Memory B cell (primary cell): ENCODE results near the gene SH2D1B.
"Not testable (repeated sequence)": the region's sequence is repeated elsewhere in the genome, so short reads cannot be mapped to it uniquely, and the experiment has no call there.

Experiments
- ATAC-seq: fragments of 150-1000 bp; cut with Tn5 transposase; 2 replicates; pipeline ENCODE4 v1.10.0; 2021; ENCODE audit warnings: low read depth, mild to moderate bottlenecking, moderate library complexity
- DNase-seq, 2 donors: peaks; one replicate each; pipeline ENCODE4 v3.0.0; 2022; ENCODE audit warnings: low spot score in 2 of 2
- H3K27ac Mint-ChIP-seq: one replicate; pipeline ENCODE4 v1.8.0; 2022; ENCODE audit warnings: mild to moderate bottlenecking, moderate library complexity, mixed read lengths
- H3K27me3 Mint-ChIP-seq: one replicate; pipeline ENCODE4 v1.8.0; 2022; ENCODE audit warnings: mixed read lengths
- H3K36me3 Mint-ChIP-seq: one replicate; pipeline ENCODE4 v1.8.0; 2022; ENCODE audit warnings: mild to moderate bottlenecking, mixed read lengths
- H3K4me1 Mint-ChIP-seq: one replicate; pipeline ENCODE4 v1.8.0; 2022; ENCODE audit warnings: mixed read lengths
- H3K4me3 Mint-ChIP-seq: one replicate; pipeline ENCODE4 v1.8.0; 2022; ENCODE audit warnings: mild to moderate bottlenecking, moderate library complexity, mixed read lengths
- H3K9me3 Mint-ChIP-seq: one replicate; pipeline ENCODE4 v1.8.0; 2022; ENCODE audit warnings: mixed read lengths

Gene SH2D1B

DNA sequence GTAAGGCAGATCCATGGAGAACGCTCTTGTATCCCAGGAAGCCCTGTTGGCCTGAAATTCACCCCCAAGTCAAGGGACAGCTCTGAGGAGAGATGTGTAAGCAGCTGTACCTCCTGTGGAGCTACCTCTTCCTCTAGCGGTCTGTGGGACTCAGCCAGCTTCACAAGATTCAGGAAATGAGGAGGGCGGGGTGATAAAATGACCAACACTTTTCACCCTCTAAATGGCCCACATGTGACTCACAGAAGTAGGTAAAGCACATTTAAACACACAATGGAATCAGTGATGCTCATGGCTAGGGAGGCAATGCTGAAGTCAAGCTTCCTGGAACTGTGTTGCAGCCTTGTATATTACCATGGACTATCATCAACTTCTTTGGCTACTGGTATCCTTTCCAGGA lies at the start of gene SH2D1B:
Gene SH2D1B, minus strand, starts transcription at position 135 of the 400 bp plus-strand sequence. Its CDS starts 120 bp downstream, at position 15.
- DNase-seq (no peak), ATAC-seq (no peak)
- Mint-ChIP-seq H3K36me3 (no peaks in the 10 kb centered on the region), H3K27me3 (peaks cover 15% of the 10 kb centered on the region), H3K4me3 (no peak within 1 kb of the TSS), H3K9me3 (no peaks in the 10 kb centered on the region), H3K4me1 (no peaks in the 10 kb centered on the region), H3K27ac (no peak within 1 kb of the TSS)

DNA sequence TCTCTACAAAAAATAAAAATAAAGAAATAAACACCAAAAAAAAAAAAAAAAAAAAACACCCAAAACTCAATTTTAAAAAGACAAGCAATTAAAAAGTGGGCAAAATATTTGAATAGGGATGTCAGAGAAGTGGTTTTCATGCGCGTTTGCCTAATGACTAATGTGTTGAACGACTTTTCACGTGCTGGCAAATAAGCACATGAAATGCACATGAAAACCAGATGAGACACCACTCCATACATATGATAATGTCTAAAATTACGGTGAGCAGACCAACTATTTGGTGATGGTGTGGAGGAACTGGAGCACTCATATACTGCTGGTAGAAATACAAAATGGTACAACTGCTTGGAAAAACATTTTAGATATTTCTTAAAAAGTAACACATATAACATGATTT lies 46.3 kb upstream of the SH2D1B start:
- H3K27ac Mint-ChIP-seq: no peak overlapping the region
- H3K27me3 Mint-ChIP-seq: no peaks in the 10 kb centered on the region
- ATAC-seq (no peak), DNase-seq (no peak)
- H3K4me1 Mint-ChIP-seq: no peaks in the 10 kb centered on the region
- no peaks in the 10 kb centered on the region for H3K36me3 Mint-ChIP-seq
- no peak overlapping the region for H3K4me3 Mint-ChIP-seq
- H3K9me3 Mint-ChIP-seq: peaks cover 2% of the 10 kb centered on the region

DNA sequence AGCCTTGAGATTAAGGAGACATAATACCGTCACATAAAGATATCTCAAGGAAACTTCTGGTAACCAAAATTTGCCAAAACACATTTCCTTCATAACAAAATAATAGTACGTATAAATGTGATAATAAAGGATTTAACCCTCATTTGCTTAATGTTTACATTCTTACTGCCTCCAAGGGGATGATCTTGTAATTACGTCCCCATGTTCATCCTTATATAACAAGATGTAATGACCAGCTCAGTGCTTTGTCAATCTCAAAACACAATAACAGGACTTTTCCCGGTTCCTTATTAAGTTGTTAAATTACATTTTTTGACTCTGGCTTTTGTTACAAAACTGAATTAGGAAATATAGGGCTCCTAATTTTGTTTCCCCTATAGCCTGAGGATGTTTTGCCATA lies 44.4 kb upstream of the SH2D1B start:
- ATAC-seq: no peak
- Mint-ChIP-seq H3K27me3 (no peaks in the 10 kb centered on the region), H3K9me3 (peaks cover 2% of the 10 kb centered on the region), H3K36me3 (no peaks in the 10 kb centered on the region), H3K27ac (no peak overlapping the region), H3K4me3 (no peak overlapping the region), H3K4me1 (no peaks in the 10 kb centered on the region)
- no peak for DNase-seq

DNA sequence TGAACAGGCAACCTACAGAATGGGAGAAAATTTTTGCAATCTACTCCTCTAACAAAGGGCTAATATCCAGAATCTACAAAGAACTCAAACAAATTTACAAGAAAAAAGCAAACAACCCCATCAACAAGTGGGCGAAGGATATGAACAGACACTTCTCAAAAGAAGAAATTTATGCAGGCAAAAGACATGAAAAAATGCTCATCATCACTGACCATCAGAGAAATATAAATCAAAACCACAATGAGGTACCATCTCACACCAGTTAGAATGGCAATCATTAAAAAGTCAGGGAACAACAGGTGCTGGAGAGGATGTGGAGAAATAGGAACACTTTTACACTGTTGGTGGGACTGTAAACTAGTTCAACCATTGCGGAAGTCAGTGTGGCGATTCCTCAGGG lies 42.4 kb upstream of the SH2D1B start:
- DNase-seq, H3K27me3 Mint-ChIP-seq, H3K4me1 Mint-ChIP-seq, H3K36me3 Mint-ChIP-seq, H3K27ac Mint-ChIP-seq, ATAC-seq, H3K9me3 Mint-ChIP-seq, H3K4me3 Mint-ChIP-seq: not testable (repeated sequence)

DNA sequence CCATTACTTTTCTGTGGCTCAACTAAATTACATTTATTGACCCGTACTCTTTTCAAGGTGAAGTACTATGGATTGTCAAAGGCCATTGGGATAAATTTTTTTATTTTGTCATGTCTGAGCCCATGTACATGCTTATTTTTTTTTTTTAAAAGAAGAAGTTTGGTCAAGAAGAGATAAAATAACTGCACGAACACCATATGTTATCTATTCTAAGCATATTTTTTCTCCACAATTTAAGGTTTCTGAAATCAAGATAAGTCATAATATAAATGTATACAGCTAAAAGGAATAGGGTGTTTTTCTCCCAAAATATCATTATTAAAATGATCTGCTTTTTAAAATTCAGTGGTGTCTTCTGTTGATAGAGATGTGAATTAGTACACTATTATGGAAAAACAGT lies 35.0 kb upstream of the SH2D1B start:
- Mint-ChIP-seq H3K36me3 (no peaks in the 10 kb centered on the region), H3K4me3 (no peak overlapping the region), H3K9me3 (no peaks in the 10 kb centered on the region), H3K27me3 (peaks cover 10% of the 10 kb centered on the region), H3K27ac (no peak overlapping the region), H3K4me1 (no peaks in the 10 kb centered on the region)
- DNase-seq: no peak
- ATAC-seq: no peak

- peaks cover 13% of the 10 kb centered on the region for H3K27me3 Mint-ChIP-seq
- H3K9me3 Mint-ChIP-seq: no peaks in the 10 kb centered on the region
- no peak for ATAC-seq
- H3K4me1 Mint-ChIP-seq: no peaks in the 10 kb centered on the region
- no peak overlapping the region for H3K4me3 Mint-ChIP-seq
- H3K27ac Mint-ChIP-seq: no peak overlapping the region
- no peaks in the 10 kb centered on the region for H3K36me3 Mint-ChIP-seq
- no peak for DNase-seq
Observed at GRCh38 chr1:162444903-162445302, 33.0 kb upstream of the SH2D1B start.

- not testable (repeated sequence) for H3K27me3 Mint-ChIP-seq
Observed at GRCh38 chr1:162432977-162433713, 21.2 kb upstream of the SH2D1B start.

DNA sequence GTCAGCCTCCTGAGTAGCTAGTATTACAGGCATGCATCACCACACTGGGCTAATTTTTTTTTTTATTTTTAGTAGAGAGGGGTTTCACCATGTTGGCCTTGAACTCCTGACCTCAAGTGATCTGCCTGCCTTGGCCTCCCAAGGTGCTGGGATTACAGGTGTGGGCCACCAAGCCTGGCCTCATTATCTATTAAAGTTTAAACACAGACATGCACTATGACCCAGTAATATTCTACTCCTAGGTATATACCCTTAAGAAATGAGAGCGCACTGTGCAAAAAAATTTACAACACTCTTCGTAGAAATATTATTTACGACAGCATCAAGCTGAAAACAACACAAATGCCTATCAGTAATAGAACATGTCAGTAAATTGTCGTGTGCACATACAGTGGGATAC lies 18.6 kb upstream of the SH2D1B start:
- DNase-seq: no peak
- no peak overlapping the region for H3K4me3 Mint-ChIP-seq
- H3K9me3 Mint-ChIP-seq: no peaks in the 10 kb centered on the region
- H3K4me1 Mint-ChIP-seq: no peaks in the 10 kb centered on the region
- H3K27me3 Mint-ChIP-seq: peaks cover 5% of the 10 kb centered on the region
- no peak overlapping the region for H3K27ac Mint-ChIP-seq
- H3K36me3 Mint-ChIP-seq: no peaks in the 10 kb centered on the region
- no peak for ATAC-seq

More at GRCh38 chr1:162432977-162433713, 21.2 kb upstream of the SH2D1B start:
- ATAC-seq, H3K9me3 Mint-ChIP-seq, H3K27ac Mint-ChIP-seq, H3K4me1 Mint-ChIP-seq, H3K36me3 Mint-ChIP-seq, H3K4me3 Mint-ChIP-seq, DNase-seq: not testable (repeated sequence)

DNA sequence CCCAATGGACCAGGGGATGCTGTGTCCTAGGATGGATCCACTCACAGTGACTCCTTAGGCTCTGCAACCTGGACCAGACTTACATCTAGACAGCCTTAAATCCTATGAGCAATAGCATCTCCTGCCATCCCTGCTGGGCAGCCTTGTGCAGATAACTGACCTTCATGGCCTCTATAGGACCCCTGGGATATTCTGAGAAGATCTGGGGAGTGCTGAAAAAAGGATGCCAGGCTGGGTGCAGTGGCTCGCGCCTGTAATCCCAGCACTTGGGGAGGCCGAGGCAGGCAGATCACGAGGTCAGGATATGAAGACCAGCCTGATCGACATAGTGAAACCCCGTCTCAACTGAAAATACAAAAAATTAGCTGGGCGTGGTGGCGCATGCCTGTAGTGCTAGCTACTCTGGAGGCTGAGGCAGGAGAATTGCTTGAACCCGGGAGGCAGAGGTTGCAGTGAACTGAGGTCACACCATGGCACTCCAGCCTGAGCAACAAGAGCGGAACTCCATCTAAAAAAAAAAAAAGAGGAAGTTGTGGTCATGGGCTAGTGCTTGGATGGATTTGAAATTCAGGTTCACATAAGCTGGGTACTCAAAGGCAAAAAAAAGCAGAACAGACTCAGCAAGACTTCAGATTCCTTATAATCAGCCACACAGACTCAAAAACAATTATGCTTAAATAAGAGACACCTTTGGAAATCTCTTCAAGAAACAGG lies 10.9 kb upstream of the SH2D1B start:
- DNase-seq (no peak), ATAC-seq (peak; percentile 58)
- Mint-ChIP-seq H3K4me1 (peaks cover 12% of the 10 kb centered on the region), H3K27ac (no peak overlapping the region), H3K27me3 (peaks cover 9% of the 10 kb centered on the region), H3K4me3 (no peak overlapping the region), H3K36me3 (no peaks in the 10 kb centered on the region), H3K9me3 (peaks cover 3% of the 10 kb centered on the region)

- no peak overlapping the region for H3K4me3 Mint-ChIP-seq
- peaks cover 12% of the 10 kb centered on the region for H3K4me1 Mint-ChIP-seq
- ATAC-seq (no peak), DNase-seq (no peak)
- no peak overlapping the region for H3K27ac Mint-ChIP-seq
- H3K27me3 Mint-ChIP-seq: peaks cover 9% of the 10 kb centered on the region
- H3K9me3 Mint-ChIP-seq: peaks cover 3% of the 10 kb centered on the region
- no peaks in the 10 kb centered on the region for H3K36me3 Mint-ChIP-seq
Observed at GRCh38 chr1:162421258-162422164, 9.6 kb upstream of the SH2D1B start.

GRCh38 chr1:162420120-162420519 lies 8.2 kb upstream of the SH2D1B start:
- Mint-ChIP-seq H3K4me3 (no peak overlapping the region), H3K4me1 (peaks cover 12% of the 10 kb centered on the region), H3K27me3 (peaks cover 7% of the 10 kb centered on the region), H3K9me3 (no peaks in the 10 kb centered on the region), H3K36me3 (no peaks in the 10 kb centered on the region), H3K27ac (no peak overlapping the region)
- DNase-seq (no peak), ATAC-seq (no peak)

- not testable (repeated sequence) for H3K4me3 Mint-ChIP-seq, ATAC-seq, H3K36me3 Mint-ChIP-seq, H3K27me3 Mint-ChIP-seq, H3K9me3 Mint-ChIP-seq, DNase-seq, H3K27ac Mint-ChIP-seq
- H3K4me1 Mint-ChIP-seq: peaks cover 12% of the 10 kb centered on the region
Observed at GRCh38 chr1:162419450-162419931, 7.6 kb upstream of the SH2D1B start.

DNA sequence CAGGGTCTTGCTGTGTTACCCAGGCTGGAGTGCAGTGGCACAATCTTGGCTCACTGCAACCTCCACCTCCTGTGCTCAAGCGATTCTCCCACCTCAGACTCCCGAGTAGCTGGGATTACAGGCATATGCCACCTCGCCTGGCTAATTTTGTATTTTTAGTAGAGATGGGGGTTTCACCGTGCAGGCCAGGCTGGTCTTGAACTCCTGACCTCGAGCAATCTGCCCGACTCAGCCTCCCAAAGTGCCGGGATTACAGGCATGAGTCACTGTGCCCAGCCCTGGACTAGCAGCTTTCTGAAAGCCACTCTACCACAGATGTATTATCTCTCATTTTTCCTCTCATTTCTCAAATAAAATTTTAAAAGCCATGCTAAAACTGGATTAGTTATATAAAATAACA lies 6.6 kb upstream of the SH2D1B start:
- H3K4me1 Mint-ChIP-seq: peaks cover 12% of the 10 kb centered on the region
- H3K36me3 Mint-ChIP-seq, H3K27ac Mint-ChIP-seq, H3K4me3 Mint-ChIP-seq, ATAC-seq, H3K9me3 Mint-ChIP-seq, DNase-seq, H3K27me3 Mint-ChIP-seq: not testable (repeated sequence)

DNA sequence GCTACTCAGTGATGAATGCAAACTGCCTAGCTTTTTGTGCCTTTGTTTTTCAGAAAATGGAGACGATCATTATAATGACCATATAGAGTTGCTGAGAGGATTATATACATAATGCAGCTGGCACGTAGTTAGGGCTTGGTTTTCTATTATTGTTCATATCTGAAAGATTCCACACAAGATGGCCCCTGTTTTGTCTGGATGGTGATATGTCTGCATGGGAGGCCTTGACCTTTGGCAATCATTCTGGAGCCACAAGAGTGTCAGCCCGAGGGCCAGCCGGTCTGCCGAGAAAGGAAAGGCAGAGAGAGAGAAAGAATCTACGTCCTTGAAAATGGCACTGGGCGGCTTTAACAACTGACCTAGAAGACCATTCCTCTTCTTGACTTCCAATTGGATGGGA lies 5.7 kb upstream of the SH2D1B start:
- no peaks in the 10 kb centered on the region for H3K9me3 Mint-ChIP-seq
- no peak overlapping the region for H3K4me3 Mint-ChIP-seq
- no peaks in the 10 kb centered on the region for H3K36me3 Mint-ChIP-seq
- peaks cover 4% of the 10 kb centered on the region for H3K4me1 Mint-ChIP-seq
- DNase-seq (no peak), ATAC-seq (no peak)
- H3K27me3 Mint-ChIP-seq: peaks cover 3% of the 10 kb centered on the region
- no peak overlapping the region for H3K27ac Mint-ChIP-seq
